ENCODE results near the gene PEX7.
"Not testable (repeated sequence)": the region's sequence is repeated elsewhere in the genome, so short reads cannot be mapped to it uniquely, and the experiment has no call there.

The PEX7 gene

DNA sequence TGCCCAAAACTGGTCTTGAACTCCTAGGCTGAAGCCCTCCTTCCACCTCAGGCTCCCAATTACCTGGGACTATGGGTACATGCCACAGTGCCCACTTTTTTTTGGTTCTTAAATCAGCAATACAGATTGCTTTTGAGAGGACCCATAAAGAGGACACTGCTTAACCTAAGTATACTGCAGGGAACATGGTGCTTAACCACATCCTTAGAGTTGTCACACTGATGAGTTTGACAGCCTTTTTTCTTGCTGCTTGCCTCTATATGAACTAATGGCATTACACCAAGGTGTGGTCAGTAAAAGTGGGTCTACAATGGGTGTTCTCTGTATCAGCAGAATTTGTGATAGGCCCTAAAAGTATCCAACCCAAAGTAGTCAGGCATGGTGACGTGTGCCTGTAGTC is 92.6 kb downstream of the PEX7 start:
- no peak for DNase-seq

DNA sequence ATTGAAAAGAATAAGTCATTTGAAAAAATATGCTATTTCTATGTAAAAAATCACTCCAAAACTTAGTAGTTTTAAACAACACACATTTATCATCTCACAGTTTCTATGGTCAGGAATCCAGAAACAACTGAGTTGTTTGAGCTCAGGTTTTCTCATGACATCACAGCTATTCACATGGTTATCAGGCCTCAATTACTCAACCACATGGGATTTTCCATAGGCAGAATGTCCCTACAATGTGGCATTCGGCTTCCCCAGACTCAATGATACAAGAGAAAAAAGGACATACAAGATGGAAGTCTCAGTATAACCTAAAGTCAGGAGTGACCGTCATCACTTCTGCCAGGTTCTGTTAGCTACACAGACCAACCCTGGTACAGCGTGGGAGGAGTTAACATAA is 96.3 kb downstream of the PEX7 start:
- DNase-seq: no peak

DNA sequence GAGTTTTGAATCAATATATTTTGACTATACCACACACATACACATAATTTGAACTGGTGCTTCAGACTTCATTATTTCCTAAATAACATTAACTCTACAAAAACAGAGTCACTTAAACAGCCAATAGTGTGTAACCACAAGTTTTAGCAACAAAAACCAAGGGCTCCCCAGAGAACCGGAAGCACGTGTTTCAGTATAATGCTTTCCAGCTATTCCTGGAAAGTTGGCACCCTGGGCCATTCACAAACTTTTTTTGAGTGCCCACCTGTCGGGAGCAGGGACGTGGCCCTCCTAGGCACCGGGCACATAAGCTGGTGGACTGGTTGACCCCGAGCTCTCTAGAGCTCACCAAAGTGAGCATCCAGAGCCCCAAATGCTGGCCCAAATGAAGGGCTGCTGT is 97.8 kb downstream of the PEX7 start:
- DNase-seq: no peak

DNA sequence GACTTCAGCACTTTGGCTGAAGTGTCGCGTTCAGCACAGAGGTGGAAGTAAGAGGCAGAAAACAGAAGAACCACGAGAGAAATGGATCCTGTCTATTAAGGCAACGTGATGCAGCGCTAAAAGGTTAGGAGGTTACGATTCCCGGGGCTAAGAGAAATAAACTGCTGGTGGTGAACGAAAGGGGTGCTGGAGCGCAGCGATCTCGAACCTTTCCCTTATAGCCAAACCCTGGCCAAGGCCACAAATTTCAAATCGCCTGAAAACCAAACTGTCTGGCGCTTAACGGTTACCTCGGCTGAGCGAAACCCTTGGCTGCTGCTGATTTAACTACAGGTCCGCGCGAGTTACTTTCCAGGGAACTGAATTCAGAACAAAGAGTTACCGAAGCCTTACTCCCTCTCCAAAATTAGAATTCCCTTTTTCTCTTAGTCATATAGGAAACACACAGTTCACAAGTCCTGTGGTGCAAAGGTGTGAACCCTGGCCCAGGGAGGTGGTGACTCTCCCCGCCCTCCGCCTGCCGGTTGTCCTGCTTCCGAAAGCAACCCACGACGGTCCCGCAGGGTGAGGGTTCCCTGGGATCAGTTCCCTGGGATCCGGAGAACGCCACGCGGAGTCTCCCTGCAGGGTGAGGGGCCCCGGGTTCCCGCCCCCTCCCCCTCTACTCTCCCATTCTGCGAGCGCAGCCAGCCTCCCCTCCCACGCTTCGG is 98.4 kb downstream of the PEX7 start:
- no peak for DNase-seq

DNA sequence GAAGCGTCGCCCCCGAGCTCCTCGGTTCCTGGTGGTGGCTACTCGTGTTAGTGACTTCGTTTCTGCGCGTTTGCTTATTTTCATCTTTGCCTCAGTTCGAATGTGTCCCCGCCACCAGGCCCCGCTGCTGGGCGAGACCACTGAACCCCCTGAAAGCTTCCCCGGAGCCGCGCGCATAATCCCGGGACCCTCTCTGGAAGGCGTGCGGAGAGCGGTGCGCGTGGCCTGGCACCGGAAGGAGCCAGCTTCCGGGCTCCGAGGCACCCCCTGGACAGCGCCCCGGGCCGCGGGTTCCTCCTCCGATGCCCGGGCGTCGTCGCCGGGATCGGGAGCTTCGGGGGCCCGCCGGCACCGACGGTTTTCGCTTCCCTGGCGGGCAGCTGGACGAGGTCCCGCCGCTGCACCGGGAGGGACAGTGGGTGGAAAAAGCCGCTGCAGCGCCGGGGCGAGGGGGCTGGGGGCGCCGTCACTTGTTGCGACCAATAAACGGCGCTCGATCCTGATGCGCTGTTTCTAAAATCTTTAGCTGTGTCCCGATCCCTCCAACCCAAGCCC is 99.1 kb downstream of the PEX7 start:
- DNase-seq: no peak

DNA sequence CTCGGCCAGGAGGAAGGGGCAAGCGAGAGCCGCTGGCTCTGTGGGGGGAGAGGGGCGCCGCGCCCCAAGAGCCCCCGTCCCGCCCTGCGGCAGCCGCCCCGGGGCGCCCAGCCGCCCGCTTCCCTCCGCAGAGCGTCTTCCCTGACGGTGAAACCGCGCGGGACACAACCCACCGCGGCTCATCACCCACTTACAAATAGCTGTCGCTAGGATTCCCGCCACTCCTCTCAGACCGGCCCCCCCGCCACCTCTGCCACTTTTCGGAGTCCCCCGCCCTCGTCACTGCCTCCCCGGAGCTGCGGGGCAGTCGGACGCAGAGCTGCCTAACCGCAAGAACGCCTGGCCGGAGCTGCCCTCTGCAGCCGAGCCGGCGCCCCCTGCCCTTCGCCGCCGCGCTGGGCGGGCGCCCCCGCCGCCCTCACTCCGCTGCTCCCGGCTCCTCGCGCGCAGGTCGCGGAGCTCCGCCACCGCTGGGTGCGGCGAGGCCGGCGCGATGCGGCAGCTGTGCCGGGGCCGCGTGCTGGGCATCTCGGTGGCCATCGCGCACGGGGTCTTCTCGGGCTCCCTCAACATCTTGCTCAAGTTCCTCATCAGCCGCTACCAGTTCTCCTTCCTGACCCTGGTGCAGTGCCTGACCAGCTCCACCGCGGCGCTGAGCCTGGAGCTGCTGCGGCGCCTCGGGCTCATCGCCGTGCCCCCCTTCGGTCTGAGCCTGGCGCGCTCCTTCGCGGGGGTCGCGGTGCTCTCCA is 99.7 kb downstream of the PEX7 start, which contains the start of gene SLC35D3:
TSS of gene SLC35D3 (plus strand) at position 366 of the 749 bp plus-strand sequence. CDS start at position 494, 128 bp downstream.
- no peak for DNase-seq

DNA sequence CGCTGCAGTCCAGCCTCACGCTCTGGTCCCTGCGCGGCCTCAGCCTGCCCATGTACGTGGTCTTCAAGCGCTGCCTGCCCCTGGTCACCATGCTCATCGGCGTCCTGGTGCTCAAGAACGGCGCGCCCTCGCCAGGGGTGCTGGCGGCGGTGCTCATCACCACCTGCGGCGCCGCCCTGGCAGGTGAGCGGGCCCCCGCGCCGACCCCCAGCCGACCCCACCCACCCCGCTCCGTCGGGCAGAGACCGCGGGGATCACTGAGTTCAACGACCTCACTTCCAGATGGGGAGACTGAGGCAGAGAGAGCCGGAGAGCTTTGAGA is 100.3 kb downstream of the PEX7 start:
- DNase-seq: no peak

DNA sequence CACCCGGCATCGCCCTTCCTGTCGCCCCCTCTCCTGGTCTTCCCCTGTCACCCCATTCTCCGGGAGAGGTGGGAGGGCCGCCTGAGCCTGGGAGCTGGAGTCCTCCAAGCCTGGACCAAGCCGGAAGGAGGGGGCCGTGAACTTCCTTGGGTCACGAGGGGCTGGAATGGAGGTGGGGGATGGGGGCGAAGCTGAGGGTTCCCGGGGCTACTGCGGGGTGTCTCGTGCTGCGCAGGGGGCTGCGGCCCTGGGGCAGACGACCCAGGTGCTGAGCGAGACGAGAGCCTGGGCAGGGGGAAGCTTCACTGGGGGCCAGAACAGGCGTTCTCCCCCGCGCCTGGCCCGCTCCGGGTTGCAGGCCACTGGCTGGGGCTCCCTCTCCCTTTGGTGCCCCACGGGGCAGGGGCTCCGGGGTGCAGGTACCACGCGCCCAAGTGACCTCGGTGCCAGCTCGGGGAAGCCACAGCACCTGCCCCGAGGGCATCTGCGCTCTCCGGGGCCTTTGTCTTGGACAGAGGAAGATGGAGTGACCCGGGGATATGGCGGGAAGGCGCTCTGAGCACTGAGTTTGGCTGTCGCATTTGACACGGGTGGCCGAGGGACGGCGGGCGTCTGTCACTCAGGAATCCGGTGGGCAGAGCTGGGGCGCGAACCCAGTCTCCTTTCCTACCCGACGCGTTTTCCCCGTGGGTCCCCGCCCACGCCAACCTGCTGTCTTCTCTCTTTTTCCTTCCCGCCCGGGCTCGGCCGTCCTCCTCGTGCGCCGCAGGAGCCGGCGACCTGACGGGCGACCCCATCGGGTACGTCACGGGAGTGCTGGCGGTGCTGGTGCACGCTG is 100.9 kb downstream of the PEX7 start:
- DNase-seq: no peak

DNA sequence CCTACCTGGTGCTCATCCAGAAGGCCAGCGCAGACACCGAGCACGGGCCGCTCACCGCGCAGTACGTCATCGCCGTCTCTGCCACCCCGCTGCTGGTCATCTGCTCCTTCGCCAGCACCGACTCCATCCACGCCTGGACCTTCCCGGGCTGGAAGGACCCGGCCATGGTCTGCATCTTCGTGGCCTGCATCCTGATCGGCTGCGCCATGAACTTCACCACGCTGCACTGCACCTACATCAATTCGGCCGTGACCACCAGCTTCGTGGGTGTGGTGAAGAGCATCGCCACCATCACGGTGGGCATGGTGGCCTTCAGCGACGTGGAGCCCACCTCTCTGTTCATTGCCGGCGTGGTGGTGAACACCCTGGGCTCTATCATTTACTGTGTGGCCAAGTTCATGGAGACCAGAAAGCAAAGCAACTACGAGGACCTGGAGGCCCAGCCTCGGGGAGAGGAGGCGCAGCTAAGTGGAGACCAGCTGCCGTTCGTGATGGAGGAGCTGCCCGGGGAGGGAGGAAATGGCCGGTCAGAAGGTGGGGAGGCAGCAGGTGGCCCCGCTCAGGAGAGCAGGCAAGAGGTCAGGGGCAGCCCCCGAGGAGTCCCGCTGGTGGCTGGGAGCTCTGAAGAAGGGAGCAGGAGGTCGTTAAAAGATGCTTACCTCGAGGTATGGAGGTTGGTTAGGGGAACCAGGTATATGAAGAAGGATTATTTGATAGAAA is 101.7 kb downstream of the PEX7 start:
- no peak for DNase-seq

DNA sequence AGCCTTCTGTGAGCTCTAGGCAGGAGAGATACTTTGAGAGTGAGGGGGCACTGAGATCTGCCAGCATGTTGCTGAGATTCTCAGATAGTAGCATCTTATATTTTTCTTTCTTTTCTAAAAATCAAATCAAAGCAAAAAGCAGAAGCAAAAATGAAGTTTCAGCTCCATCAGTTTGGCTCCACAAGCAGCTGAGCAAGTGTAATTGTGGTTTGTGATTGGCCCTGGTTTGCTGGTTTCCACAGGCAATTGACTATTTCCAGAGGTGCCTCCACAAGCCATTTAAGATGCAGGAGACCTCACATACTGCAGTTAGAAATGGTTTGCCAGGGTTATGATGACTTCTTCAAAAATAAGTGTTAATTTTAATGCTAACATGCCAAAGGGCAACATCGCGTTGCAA is 104.0 kb downstream of the PEX7 start:
- DNase-seq: no peak

DNA sequence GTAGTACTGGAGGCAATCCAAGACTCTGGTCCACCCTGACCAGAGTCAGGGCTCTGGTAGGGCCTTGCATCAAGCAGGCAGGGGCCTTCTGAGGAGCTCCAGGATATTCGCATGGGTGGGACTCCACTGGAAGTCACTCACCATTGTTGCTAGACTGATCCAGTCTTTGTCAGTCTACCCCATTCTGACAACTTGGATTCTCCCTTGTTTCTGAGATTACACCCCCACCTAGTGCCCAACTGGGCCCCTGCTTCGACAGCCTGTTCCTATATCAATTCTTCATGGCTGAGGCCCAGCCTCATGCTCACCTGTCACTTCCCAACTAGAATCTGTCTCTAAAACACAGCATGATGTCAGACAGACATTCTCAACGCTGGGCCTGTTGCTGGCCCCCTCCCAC is 104.9 kb downstream of the PEX7 start:
- no peak for DNase-seq

DNA sequence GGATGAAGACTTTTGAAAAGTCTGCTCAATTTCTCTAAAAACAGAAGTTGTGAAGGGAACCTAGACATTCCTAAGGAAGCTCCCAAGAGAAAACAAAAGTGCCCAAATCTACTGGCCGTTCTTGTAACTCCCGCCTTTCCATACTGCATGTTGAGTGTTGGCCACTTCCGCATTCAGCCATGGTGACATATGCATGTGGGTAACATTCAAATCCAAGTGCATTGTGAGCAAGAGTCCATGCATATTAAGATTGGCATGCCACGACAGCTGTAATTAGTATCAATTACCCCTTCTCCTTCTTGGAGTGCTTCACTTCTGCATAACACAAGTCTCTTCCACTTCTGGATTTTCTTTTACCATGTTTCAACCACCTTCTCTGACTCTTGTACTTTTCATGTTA is 108.1 kb downstream of the PEX7 start:
- DNase-seq: no peak

DNA sequence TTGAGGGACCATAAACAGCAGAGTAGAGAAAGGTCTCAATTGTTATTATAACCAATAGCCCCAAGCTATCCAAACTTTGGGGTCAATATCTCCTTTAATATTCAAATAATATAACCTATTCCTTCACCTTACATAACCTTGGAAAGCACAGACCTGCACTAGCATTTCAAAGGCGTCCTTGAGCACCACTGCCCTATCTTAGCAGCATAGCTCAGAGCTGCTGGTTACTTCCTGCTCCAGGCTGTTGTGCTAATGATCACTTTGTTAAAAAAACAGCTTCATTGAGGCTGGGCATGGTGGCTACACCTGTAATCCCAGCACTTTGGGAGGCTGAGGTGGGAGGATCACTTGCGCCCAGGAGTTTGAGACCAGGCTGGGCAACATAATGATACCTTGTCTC is 110.2 kb downstream of the PEX7 start:
- DNase-seq: no peak

DNA sequence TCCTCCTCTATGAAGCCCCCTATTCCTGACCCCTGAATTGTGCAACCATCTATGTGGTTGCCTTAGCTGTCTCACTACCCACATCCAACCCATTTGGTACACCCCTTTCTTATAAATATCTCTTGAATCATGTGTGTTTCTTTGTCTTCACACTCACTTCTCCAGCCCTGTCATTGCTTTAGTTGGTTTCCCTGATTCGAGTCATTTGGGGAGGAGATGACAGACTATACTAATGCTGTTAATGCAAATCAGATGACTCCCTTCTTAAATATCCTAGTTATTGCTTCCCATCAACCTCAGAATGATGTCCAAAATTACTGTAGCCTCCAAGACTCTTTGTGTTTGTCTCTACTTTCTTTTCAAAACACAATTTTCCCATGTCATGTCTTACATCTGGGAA is 122.7 kb downstream of the PEX7 start:
- DNase-seq: no peak

DNA sequence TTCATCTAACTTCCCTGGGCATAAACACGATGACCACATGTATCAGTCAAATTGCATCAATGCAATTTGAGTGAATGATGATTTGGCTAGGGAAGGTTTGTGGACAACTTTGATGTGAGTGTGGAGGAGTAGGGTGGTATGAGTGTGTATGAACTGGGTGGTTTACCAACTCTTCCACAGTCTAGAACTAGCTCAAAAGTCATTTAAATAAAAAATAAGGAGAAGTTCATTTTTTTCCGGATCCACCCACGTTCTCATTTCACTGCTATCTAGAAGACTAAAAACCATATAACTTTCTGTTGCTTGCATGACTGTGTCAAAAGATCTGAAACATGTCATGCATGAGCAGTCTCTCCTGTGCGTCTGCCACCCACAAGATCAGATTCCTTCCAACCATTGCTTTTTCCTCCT is 123.3 kb downstream of the PEX7 start:
- no peak for DNase-seq

DNA sequence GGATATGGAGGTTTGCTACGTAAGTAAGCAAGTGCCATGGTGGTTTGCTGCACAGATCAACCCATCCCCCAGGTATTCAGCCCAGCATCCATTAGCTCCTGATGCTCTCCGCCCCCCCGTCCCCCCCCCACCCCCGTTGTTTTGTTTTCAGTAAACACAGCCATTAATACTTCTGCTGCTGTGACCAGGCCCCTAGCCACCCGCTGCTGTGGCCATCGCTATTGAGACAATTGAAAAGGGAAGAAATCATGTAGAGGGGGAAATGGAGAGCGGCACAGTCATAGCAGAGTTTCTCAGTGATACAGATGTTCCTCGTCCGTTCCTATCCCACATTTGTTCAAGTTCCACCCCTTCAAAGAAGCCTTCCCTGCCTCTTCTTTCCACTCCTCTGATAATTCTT is 124.6 kb downstream of the PEX7 start:
- DNase-seq: no peak

DNA sequence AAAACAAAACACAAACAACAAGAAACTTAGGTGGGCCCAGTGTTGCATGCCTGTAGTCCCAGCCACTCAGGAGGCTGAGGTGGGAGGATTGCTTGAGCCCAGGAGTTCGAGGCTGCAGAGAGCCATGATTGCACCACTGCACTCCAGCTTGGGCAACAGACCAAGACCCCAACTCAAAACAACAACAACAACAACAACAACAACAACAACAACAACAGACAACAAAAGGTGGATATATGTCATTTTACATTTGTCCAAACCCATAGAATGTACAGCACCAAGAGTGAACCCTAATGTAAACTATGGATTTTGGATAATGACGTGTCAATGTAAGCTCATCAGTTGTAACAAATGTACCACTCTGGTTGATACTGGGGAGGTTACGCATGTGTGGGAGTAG is 127.6 kb downstream of the PEX7 start:
- DNase-seq: not testable (repeated sequence)

DNA sequence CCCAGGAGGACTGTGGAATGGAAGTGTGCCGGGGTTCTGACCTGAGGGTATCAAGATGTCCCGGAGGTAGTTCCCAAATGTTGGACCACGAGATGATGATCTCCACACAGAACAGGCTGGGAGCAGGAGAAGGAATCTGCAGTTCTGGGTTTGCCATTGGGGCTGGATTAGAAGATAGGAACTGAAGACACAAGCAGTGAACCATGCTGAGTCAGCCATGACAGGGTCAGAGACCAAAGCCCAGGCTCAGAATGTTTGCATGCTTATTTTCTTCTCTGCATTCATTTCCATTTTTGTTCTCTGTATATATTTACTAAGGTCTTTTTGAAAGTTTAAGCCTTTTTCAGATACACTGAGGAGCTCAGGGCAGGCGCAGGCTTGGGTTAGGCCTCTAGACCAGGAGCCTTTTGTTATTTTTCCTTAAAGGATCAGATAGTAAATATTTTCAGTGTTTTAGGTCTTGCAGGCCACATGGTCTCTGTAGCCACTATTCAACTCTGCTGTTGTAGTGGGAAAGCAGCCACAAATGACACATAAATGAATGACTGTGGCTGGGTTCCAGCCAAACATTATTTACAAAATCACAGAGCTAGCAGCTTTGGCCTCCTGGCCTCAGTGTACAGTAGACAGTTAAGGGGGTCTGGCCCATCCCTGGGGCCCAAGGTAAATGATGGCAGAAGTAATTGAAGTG is 128.2 kb downstream of the PEX7 start:
- DNase-seq: no peak

DNA sequence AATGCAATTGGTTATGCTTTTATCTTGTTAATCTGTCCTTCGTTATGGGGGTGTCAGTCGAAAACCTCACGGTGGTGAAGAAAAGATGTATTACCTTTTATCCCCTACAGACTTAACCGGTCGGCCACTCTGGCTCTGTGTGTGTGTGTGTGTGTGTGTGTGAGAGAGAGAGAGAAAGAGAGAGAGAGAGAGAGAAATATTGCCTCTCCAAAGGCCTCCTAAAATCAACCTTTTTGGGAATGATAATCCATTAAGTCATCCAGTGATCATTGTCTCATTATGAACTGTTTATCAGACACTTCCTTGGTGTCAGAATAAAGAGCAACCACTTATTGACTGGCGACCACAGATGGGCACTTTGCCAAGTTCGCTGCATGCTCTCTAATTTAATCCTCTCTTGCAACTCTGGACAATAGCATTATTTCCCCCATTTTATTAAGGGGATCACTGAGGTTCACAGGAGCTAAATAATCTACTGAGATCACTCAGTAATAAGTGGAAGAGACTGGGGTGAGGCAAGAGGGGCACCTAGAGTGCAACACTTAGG is 130.4 kb downstream of the PEX7 start:
- DNase-seq: no peak

DNA sequence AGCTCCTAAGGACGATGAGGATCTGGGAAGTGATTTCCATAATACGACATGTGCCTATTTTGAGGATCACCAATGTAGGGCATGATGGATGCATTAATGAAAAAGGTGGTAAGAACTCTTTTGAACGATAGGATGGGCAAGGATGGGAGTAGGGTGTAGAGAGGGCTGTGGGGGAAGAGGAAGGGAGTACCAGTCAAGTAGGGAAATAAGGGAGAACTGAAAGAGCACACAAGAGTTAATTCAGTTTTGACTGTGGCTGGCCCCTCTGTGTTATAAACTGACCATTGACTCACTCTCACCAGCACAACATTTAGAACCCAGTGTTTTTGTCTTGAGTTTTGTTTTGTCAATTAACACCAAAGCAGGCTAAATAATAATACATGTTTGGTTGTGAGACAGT is 132.7 kb downstream of the PEX7 start:
- no peak for DNase-seq

DNA sequence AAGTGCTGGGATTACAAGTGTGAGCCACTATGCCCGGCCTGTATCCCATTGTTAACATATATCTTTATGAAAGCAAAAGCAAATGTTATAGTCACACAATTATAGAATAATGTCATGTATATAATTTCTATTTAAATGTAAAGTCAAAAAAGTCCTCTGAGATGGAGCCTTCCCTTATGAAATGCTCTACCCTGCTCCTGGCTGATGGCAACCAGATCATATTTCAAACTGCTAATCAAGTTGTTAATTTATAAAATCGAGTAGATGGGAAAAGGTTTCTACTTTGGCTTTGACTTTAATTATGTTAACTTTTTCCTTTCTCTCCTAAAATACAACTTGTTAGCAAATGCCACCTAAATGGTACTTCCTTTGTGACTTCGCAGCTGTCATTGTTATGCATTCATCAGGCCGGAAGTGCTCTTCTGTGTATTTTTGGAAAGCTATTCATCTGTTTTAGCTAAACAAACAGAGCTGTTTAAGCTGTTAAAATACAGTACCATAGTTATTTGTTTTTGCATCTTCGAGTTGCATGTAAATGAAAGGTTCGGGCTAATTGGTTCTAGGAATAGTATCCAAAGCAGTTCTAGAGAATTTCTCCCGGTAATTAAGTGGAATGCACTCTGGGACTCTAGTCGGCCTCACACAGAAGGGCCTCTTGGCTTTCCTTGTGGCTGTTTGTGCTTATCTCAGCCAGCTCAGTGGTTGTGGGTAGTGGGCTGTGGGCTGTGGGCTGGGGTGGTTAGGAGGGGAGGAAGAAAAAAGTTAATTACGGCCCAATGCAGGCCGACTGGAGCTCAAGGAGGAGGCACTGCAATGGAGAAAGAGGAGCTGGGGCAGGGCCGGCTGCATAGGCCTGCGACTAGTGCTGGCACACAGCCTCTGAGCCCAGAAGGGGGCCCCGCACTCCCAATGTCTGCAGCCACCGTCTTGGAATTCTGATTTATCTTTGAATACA is 134.5 kb downstream of the PEX7 start:
- no peak for DNase-seq

Measured in fibroblast of upper back skin (primary cell).